GM12874 (cell line): ENCODE results near the gene FBXO11.

Source experiments
- TF ChIP-seq, protein P1 (sequence below): IDR thresholded peaks from 2 replicates; pipeline ENCODE4 v1.5.1; 2011; ENCODE audit warnings: low read depth, mild to moderate bottlenecking, control low read depth, low read length, moderate library complexity; ENCODE audit not compliant: insufficient read depth

FBXO11 gene

DNA sequence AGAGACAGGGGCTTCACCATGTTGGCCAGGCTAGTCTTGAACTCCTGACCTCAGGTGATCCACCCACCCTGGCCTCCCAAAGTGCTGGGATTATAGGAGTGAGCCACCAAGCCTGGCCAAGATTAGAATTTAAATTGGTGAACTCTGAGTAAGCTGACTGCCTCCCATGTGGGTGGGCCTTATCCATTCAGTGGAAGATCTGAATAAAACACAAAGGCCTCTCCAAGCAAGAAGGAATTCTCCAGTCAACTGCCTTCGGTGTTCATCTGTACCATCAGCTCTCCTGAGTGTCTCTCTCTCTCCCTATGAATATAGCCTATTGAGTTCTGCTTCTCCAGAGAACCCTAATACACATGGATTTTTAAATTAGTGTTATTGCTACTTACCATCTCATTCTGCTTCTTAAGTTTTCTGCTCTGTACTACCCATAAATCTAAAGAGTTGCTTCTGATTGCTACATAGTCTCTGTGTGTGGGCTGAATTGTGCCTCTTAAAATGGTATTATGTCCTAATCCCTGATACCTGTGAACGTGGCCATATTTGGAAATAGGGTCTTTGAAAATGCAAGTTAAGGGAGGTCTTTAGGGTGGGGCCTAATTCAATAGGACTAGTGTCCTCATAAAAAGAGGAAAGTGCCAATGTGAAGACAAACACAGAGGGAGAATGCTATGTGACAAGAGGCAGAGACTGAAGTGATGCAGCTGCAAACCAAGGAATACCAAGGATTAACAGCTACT lies 36.3 kb downstream of the FBXO11 start:
- TF ChIP-seq, protein P1, sequence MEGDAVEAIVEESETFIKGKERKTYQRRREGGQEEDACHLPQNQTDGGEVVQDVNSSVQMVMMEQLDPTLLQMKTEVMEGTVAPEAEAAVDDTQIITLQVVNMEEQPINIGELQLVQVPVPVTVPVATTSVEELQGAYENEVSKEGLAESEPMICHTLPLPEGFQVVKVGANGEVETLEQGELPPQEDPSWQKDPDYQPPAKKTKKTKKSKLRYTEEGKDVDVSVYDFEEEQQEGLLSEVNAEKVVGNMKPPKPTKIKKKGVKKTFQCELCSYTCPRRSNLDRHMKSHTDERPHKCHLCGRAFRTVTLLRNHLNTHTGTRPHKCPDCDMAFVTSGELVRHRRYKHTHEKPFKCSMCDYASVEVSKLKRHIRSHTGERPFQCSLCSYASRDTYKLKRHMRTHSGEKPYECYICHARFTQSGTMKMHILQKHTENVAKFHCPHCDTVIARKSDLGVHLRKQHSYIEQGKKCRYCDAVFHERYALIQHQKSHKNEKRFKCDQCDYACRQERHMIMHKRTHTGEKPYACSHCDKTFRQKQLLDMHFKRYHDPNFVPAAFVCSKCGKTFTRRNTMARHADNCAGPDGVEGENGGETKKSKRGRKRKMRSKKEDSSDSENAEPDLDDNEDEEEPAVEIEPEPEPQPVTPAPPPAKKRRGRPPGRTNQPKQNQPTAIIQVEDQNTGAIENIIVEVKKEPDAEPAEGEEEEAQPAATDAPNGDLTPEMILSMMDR: no peak

DNA sequence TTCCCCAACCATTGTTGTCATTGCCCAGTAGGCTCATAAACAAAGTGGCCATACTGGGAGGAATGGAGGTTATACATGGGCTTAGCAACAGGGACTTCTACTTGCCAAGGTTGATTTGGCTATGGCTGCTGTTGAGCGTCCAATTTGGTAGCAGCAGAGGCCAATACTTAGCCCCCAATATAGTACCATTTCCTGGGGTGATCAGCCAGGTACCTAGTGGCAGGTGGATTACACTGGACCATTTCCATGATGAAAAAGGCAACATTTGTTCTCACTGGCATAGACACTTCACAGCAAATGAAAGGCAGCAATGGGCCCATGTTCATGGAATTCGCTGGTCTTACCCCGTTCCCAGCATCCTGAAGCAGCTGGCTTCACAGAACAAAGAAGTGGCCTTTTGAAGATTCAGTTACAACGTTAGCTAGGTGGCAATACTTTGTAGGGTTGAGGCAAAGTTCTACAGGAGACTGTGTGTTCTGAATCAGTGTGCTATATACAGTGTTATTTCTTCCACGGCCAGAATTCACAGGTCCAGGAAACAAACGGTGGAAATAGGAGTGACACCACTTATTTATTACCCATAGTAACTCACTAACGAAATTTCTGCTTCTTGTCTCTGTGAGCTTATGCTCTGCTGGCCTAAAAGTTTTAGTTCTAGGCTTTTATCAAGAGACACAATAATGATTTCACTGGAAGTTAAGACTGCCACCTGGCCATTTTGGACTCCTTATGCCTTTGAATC lies 37.5 kb downstream of the FBXO11 start:
- TF ChIP-seq, protein P1: no peak

DNA sequence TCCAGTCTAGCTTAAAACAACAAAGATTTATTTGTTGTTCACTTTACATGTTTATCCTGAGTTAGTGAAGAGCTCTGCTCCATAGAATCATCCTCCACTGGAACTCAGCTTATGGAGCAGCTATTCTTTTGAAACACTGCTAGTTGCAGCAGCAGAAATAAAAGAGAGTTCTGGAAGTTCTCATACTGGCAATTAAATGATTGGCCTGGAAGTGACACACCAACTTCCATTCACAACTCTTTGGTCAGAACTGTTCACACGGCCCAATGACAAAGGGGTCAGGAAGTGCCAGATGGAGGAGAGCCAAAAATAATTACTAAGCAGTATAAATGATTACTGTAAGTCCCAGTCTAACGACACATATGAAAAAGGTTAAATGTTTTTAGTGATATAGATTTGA lies 39.1 kb downstream of the FBXO11 start:
- TF ChIP-seq, protein P1: no peak

- TF ChIP-seq, protein P1: no peak
Observed at GRCh38 chr2:47864566-47864965, 41.7 kb downstream of the FBXO11 start.

GRCh38 chr2:47862949-47863348 lies 43.3 kb downstream of the FBXO11 start:
- TF ChIP-seq, protein P1: no peak

- TF ChIP-seq, protein P1: no peak
Observed at GRCh38 chr2:47850198-47850597, 56.1 kb downstream of the FBXO11 start.

GRCh38 chr2:47849368-47849767 lies 56.9 kb downstream of the FBXO11 start:
- TF ChIP-seq, protein P1: no peak
